GM19395 (cell line): Measurements from ENCODE around the gene MTR.
"Not testable (repeated sequence)": the region's sequence is repeated elsewhere in the genome, so short reads cannot be mapped to it uniquely, and the experiment has no call there.

Experiments used
- ATAC-seq: cut with Tn5 transposase; IDR thresholded peaks from one replicate; pipeline ENCODE4 v1.9.1; 2021; ENCODE audit warnings: mild to moderate bottlenecking, moderate library complexity; ENCODE audit not compliant: unreplicated experiment

Gene MTR

GRCh38 chr1:236830116-236830515, 35.0 kb downstream of the MTR start:
- no peak for ATAC-seq

GRCh38 chr1:236830560-236830959, 35.5 kb downstream of the MTR start:
- ATAC-seq, result no peak

- ATAC-seq, result no peak
Measured at GRCh38 chr1:236833575-236833974, 38.5 kb downstream of the MTR start.

- no peak for ATAC-seq
Measured at GRCh38 chr1:236834876-236835275, 39.8 kb downstream of the MTR start.

GRCh38 chr1:236835491-236835890, 40.4 kb downstream of the MTR start:
- no peak for ATAC-seq

GRCh38 chr1:236836157-236836556, 41.1 kb downstream of the MTR start:
- no peak for ATAC-seq

- ATAC-seq, result no peak
Measured at GRCh38 chr1:236837115-236837514, 42.0 kb downstream of the MTR start.

- ATAC-seq, result no peak
Measured at GRCh38 chr1:236837897-236838296, 42.8 kb downstream of the MTR start.

- no peak for ATAC-seq
Measured at GRCh38 chr1:236841341-236841740, 46.2 kb downstream of the MTR start.

GRCh38 chr1:236844499-236845271, 49.6 kb downstream of the MTR start:
- ATAC-seq, result no peak

GRCh38 chr1:236845830-236846229, 50.7 kb downstream of the MTR start:
- ATAC-seq, result no peak

- no peak for ATAC-seq
Measured at GRCh38 chr1:236848274-236848923, 53.3 kb downstream of the MTR start.

- no peak for ATAC-seq
Measured at GRCh38 chr1:236850077-236850979, 55.2 kb downstream of the MTR start.

GRCh38 chr1:236851871-236852270, 56.8 kb downstream of the MTR start:
- no peak for ATAC-seq

- ATAC-seq, result no peak
Measured at GRCh38 chr1:236853921-236854604, 59.0 kb downstream of the MTR start.

GRCh38 chr1:236854605-236854983, 59.5 kb downstream of the MTR start:
- ATAC-seq, result no peak

- ATAC-seq, result not testable (repeated sequence)
Measured at GRCh38 chr1:236856649-236857048, 61.6 kb downstream of the MTR start.

- ATAC-seq, result no peak
Measured at GRCh38 chr1:236858165-236858564, 63.1 kb downstream of the MTR start.

GRCh38 chr1:236860101-236860500, 65.0 kb downstream of the MTR start:
- ATAC-seq, result no peak

- no peak for ATAC-seq
Measured at GRCh38 chr1:236860674-236861073, 65.6 kb downstream of the MTR start.
